Natural killer cell (primary cell): ENCODE data around the gene FBXW12. TPM values are rescaled to one million over a fixed set of nuclear protein-coding genes. Genes with fewer than 3 reads are reported as not detected.

Experiments
- ATAC-seq, 3 donors: fragments of 150-1000 bp in 2 of 3; fragments of 200-7000 bp in 1 of 3; cut with Tn5 transposase; 1 replicate in 1 of 3; 2 replicates in 2 of 3; pipeline ENCODE4 v1.10.0; 2021; ENCODE audit warnings: mild to moderate bottlenecking in 2 of 3, moderate library complexity in 2 of 3
- DNase-seq, 2 donors: peaks; one replicate each; pipeline versions ENCODE4 v3.0.0 to v3.0.0-alpha.2; 2013 to 2021; ENCODE audit warnings: mixed read lengths in 1 of 2
- H3K27ac ChIP-seq: one replicate; pipeline ENCODE4 v1.5.1; 2013; ENCODE audit warnings: mild to moderate bottlenecking, low read length
- H3K27me3 ChIP-seq: one replicate; pipeline ENCODE4 v1.6.1; 2013; ENCODE audit warnings: low read length; ENCODE audit not compliant: control insufficient read depth, insufficient read depth
- H3K36me3 ChIP-seq: one replicate; pipeline ENCODE4 v1.6.1; 2013; ENCODE audit warnings: low read length; ENCODE audit not compliant: control insufficient read depth, insufficient read depth
- H3K4me1 ChIP-seq: one replicate; pipeline ENCODE4 v1.6.1; 2013; ENCODE audit warnings: low read length; ENCODE audit not compliant: control insufficient read depth, insufficient read depth
- H3K4me3 ChIP-seq: one replicate; pipeline ENCODE4 v1.5.1; 2013; ENCODE audit warnings: low read length
- H3K9me3 ChIP-seq: one replicate; pipeline ENCODE4 v1.6.1; 2013; ENCODE audit warnings: low read length; ENCODE audit not compliant: control insufficient read depth, insufficient read depth
- H3K27ac Mint-ChIP-seq, 2 donors: one replicate each; pipeline ENCODE4 v1.8.0; 2022; ENCODE audit warnings: mild to moderate bottlenecking in 2 of 2, mixed read lengths in 2 of 2, moderate library complexity in 1 of 2
- H3K27me3 Mint-ChIP-seq, 2 donors: one replicate each; pipeline ENCODE4 v1.8.0; 2022; ENCODE audit warnings: low read depth in 2 of 2, mixed read lengths in 2 of 2
- H3K36me3 Mint-ChIP-seq: one replicate; pipeline ENCODE4 v1.8.0; 2022; ENCODE audit warnings: mixed read lengths
- H3K4me1 Mint-ChIP-seq, 2 donors: one replicate each; pipeline ENCODE4 v1.8.0; 2022; ENCODE audit warnings: mixed read lengths in 2 of 2
- H3K4me3 Mint-ChIP-seq: one replicate; pipeline ENCODE4 v1.8.0; 2022; ENCODE audit warnings: mild to moderate bottlenecking, moderate library complexity, mixed read lengths
- H3K9me3 Mint-ChIP-seq, 2 donors: one replicate each; pipeline ENCODE4 v1.8.0; 2022; ENCODE audit warnings: mixed read lengths in 2 of 2
- WGBS: methylation state at CpG from one replicate; pipeline ENCODE4 v1.1.7; 2013; ENCODE audit warnings: missing lambda C conversion rate; ENCODE audit not compliant: insufficient coverage; 5-methylcytosine and 5-hydroxymethylcytosine counted together
- intact Hi-C: fragments of 100-400 bp; cut with micrococcal nuclease; formaldehyde crosslinking; loops from one replicate; pipeline ENCODE4 v1.14.2; 2022
- total RNA-seq, 4 donors: library from RNA; stranded (reverse); fragments of 120-200 nt in 1 of 4; gene quantifications; one replicate each; pipeline versions ENCODE4 v1.2.3 to v1.2.4, GENCODE V29; 2013 to 2022
- TF ChIP-seq, protein P1 (sequence below): fragments of 200-600 bp; IDR thresholded peaks from one replicate; pipeline ENCODE4 v1.8.0; 2022; ENCODE audit warnings: antibody characterized with exemption

FBXW12 gene
- total RNA-seq, 3 donors from 2014 or later (not counting 1 experiment from before 2014, with no cell fraction given), result 0.25 TPM; not detected in 2

DNA sequence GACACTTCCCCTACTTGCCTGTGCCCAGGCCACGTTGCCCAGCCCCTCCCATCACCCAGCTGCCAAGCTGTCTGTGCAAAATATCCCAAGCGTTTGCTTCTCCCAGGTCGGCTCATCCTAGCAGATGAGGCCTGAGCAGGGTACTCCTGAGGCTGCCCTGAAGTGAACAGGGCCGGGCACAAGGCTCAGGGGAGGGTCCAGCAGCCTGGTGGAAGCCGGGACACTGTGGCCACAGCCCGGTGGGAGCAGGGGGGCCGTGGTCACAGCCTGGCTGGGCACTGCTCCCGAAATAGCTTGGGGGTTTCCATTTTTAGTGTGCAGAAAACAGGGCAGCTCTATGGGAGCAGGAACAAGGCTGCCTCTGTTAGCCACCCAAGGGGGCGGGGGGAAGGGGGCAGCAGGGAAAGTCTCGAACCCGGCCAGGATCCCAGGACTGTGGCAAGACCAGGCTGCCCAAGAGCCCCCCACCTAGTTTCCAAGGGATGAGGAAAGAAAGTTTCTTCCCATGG is 54.4 kb downstream of the FBXW12 start:
- Mint-ChIP-seq H3K9me3 (no peaks in the 10 kb centered on the region), H3K36me3 (no peaks in the 10 kb centered on the region), H3K4me1 (peaks cover 0 to 33% of the 10 kb centered on the region in 2 donors), H3K4me3 (no peak overlapping the region), H3K27me3 (peaks cover 0 to 5% of the 10 kb centered on the region in 2 donors), H3K27ac (no peak overlapping the region)
- TF ChIP-seq, protein P1, sequence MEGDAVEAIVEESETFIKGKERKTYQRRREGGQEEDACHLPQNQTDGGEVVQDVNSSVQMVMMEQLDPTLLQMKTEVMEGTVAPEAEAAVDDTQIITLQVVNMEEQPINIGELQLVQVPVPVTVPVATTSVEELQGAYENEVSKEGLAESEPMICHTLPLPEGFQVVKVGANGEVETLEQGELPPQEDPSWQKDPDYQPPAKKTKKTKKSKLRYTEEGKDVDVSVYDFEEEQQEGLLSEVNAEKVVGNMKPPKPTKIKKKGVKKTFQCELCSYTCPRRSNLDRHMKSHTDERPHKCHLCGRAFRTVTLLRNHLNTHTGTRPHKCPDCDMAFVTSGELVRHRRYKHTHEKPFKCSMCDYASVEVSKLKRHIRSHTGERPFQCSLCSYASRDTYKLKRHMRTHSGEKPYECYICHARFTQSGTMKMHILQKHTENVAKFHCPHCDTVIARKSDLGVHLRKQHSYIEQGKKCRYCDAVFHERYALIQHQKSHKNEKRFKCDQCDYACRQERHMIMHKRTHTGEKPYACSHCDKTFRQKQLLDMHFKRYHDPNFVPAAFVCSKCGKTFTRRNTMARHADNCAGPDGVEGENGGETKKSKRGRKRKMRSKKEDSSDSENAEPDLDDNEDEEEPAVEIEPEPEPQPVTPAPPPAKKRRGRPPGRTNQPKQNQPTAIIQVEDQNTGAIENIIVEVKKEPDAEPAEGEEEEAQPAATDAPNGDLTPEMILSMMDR, result no peak
- Histone ChIP-seq H3K36me3 (no peaks in the 10 kb centered on the region), H3K4me3 (no peak overlapping the region), H3K27me3 (no peaks in the 10 kb centered on the region), H3K4me1 (peaks cover 14% of the 10 kb centered on the region), H3K27ac (no peak overlapping the region), H3K9me3 (no peaks in the 10 kb centered on the region)
- WGBS, result 72% methylated on average over 11 of the region's 11 CpGs
- intact Hi-C loops, result no loop called here
- no peak for DNase-seq
- ATAC-seq, result no peak

- H3K4me3 Mint-ChIP-seq, result peak overlapping the region; percentile 66
- H3K36me3 Mint-ChIP-seq, result no peaks in the 10 kb centered on the region
- Histone ChIP-seq H3K4me3 (no peak overlapping the region), H3K27ac (no peak overlapping the region), H3K9me3 (no peaks in the 10 kb centered on the region), H3K27me3 (no peaks in the 10 kb centered on the region), H3K4me1 (peaks cover 18% of the 10 kb centered on the region), H3K36me3 (peaks cover under 1% of the 10 kb centered on the region)
- DNase-seq (no peak), ATAC-seq (no peak)
- TF ChIP-seq, protein P1, result no peak
- intact Hi-C loops, result no loop called here
- WGBS, result 93% methylated on average over 7 of the region's 8 CpGs
- peaks cover 0 to 5% of the 10 kb centered on the region in 2 donors for H3K27me3 Mint-ChIP-seq
- H3K9me3 Mint-ChIP-seq, result no peaks in the 10 kb centered on the region
- no peak overlapping the region for H3K27ac Mint-ChIP-seq
- peaks cover 0 to 37% of the 10 kb centered on the region in 2 donors for H3K4me1 Mint-ChIP-seq
These were observed 55.1 kb downstream of the FBXW12 start for GRCh38 chr3:48426944-48427629.

DNA sequence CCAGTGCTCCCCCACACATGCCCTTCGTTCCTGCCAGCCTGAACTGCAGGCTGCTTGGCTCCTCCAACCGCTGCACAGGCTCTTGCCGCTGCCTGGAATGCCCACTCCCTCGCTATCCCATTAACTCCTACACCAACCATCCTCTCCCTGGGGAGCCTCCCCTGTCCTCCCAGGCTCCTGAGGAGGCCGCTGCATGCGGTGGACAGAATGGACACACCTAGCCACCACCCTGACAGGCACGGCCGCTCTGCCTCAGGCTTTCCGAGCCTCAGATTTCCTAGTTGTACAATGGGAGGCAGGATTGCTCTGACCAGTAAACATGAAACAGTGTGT is 55.6 kb downstream of the FBXW12 start:
- Mint-ChIP-seq H3K9me3 (no peaks in the 10 kb centered on the region), H3K4me3 (peak overlapping the region; percentile 66), H3K36me3 (no peaks in the 10 kb centered on the region), H3K27ac (peak overlapping the region in 1 of 2 donors; percentile 27), H3K4me1 (peaks cover 0 to 37% of the 10 kb centered on the region in 2 donors), H3K27me3 (peaks cover 0 to 5% of the 10 kb centered on the region in 2 donors)
- H3K36me3 ChIP-seq, result peaks cover 5% of the 10 kb centered on the region
- intact Hi-C loops, result no loop called here
- H3K27ac ChIP-seq, result no peak overlapping the region
- no peaks in the 10 kb centered on the region for H3K27me3 ChIP-seq
- ATAC-seq (no peak), DNase-seq (no peak)
- H3K4me3 ChIP-seq, result no peak overlapping the region
- TF ChIP-seq, protein P1, result no peak
- 98% methylated on average over 9 of the region's 9 CpGs for WGBS
- peaks cover 23% of the 10 kb centered on the region for H3K4me1 ChIP-seq
- no peaks in the 10 kb centered on the region for H3K9me3 ChIP-seq
